Hematopoietic multipotent progenitor cell treated with erythropoietin and hydrocortisone succinate and interleukin-3 and kit ligand, for 17 days (in vitro differentiated cells): ENCODE results near the gene THSD8.
"Not testable (repeated sequence)": the region's sequence is repeated elsewhere in the genome, so short reads cannot be mapped to it uniquely, and the experiment has no call there.

Source experiments
- DNase-seq: peaks from one replicate; pipeline ENCODE4 v3.0.0-alpha.2; 2015; ENCODE audit warnings: low spot score

Gene THSD8

GRCh38 chr19:12825254-12826131 lies 23.6 kb downstream of the THSD8 start:
- no peak for DNase-seq

GRCh38 chr19:12828494-12828893 lies 26.6 kb downstream of the THSD8 start:
- DNase-seq: peak; percentile 24

- DNase-seq: no peak
These were observed 31.5 kb downstream of the THSD8 start for GRCh38 chr19:12833418-12833737.

- DNase-seq: peak; percentile 35
These were observed 32.1 kb downstream of the THSD8 start for GRCh38 chr19:12833738-12834565.

DNA sequence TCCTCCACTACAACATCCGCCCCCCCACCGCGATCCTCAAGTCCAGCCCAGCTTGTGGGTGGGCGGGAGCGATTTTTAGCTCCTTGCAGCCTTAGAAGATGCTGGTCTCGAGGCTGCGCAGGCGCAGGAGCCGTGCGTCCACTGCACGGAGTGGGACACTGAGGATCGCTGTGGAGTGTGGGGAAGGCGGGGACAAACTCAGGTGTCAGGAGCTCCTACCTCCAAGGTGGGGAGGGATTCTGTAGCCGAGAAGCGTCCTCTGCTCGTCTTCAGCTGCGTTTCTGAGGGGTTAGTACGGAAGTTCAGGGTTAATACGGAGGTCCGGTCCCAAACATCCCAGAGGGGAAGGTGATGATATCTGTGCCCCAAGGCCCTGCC lies 32.7 kb downstream of the THSD8 start, which contains the start of gene RTBDN:
Gene RTBDN, minus strand, starts transcription at position 14 of the 378 bp plus-strand sequence. CDS start 4,600 bp downstream, outside the sequence.
- no peak for DNase-seq

DNA sequence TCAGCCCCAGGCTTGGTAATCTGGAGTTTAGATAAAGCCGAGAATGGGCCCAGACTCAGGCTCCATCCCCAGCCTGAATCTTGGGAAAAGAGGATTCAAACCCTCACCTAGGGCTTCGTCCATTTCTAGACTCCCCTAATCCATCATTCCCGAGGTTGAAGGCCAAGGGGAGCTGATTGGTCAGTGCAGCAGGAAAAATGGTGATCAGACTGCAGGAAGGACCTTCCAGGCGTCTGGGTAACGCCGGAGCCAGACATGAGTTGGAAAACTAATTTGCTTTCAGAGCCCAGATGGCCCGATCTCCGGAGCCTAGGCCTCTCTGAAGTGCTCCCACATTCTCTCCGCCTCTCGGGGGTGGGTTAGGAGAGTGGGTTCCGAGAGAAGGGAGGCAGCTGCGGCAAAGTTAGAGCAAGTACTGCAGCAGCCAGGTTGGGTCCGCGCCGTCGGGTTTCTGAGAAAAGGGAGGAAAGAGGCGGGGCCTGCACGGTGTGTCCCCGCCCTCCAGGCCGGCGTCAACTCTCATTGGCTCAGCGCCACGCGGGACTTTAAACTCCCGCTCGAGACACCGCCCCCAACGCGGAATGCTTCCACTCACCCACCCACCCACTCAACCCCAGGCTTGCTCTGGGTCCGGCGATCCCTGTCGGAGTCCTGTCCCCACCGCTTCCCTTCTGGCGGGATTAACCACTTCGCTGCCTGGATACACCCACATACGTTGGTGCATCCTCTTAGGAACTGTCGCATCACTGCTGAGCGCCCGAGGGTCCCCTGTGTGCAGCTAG lies 33.3 kb downstream of the THSD8 start:
- DNase-seq: peak; percentile 45

DNA sequence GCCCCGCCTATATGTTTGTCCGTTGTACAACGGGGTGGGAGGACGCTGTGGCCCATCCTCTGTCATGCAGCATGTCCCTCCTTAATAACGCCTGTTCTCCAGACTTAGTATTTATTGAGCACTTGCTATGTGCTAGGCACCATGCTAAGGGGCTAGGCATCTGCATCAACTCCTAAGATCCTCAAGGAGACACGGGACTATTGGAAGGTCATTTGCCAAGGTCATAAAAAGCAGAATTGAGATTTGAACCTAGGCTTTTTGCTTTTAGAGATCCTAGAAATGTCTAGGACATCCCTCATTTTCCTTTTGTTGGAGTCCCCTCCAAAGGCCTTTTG lies 34.6 kb downstream of the THSD8 start:
- no peak for DNase-seq

DNA sequence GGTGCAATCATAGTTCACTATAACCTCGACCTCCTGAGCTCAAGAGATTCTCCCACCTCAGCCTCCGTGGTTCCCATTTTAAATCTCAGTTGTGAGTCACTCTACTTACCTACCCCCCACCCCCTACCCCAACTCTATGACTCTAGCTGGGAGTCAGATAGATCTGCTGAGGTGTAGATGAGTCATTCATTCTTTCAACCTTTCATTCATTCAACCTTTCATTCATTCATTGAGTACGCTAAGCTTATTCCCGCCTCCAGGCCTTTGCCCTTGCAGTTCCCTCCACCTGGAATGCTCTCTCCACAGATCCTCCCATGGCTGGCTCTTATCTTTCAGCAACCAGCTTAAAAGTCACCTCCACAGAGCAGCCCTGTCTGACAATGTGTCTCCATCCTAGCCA lies 35.4 kb downstream of the THSD8 start:
- no peak for DNase-seq

GRCh38 chr19:12838182-12838885 lies 36.5 kb downstream of the THSD8 start, which contains the start of gene MAST1:
Gene MAST1, plus strand, starts transcription at chr19:12838515. Its CDS starts 58 bp downstream, at chr19:12838573.
- peak; percentile 65 for DNase-seq

GRCh38 chr19:12838886-12839756 lies 37.3 kb downstream of the THSD8 start:
- no peak for DNase-seq

DNA sequence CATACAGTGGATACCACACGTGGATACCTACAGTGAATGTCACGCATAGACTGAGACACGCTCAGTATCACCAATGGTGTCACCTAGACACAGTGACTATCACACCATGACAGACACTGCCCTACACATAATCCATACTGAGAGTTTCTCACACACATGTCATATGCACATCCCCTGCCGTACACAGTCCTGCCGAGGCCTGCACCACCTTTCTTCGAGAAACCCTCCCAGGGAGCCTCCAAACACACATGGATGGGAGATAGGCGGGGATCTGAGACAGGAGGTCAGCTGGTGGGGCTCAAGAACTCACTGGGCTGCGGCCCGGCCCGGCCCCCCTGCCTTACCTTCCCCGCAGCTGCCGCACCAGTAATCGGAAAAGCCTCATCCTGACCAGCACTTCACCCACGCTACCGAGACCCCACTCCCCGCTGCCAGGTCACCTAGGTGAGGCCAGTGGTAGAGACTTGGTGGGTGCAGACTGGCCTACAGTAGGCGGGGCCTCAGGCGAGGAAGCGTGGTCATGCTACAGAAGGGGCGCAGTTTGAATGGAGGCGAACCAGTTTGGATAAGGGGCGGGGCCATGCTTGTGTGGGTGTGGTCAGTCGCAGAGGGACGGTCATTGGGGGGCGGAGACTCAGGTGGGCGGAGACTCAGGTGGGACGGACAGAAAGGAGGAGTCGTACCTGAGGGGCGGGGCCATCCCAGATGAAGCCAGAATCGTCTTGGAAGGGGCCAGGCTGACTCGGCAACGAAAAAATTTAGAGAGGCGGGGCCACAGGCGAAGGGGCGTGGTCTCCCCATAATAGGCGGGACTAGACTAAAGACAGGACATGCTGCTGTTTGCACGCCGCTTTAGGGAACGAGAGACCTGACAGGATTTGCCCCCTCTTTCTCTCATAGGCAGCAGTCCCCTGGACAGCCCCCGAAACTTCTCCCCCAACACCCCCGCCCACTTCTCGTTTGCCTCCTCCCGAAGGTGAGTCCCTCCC lies 38.5 kb downstream of the THSD8 start:
- peak; percentile 91 for DNase-seq

- DNase-seq: peak; percentile 57
These were observed 39.2 kb downstream of the THSD8 start for GRCh38 chr19:12841094-12841493.

DNA sequence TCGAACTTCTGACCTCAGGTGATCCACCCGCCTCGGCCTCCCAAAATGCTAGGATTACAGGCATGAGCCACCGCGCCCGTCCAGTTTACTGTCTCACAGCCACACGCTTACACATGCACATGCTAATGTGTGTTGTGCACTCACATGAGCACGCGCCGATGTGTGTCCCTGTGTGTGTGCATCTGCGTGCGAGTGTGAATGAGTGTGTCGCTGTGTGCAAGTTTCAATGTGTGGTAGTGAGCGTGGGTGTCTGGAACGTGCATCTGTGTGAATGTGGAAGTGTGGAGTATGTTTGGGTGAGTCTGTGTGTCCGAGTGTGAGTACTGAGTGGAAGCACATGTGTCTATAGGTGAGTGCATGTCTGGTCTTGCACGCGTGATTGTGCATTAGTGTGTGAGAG lies 40.6 kb downstream of the THSD8 start:
- DNase-seq: no peak

DNA sequence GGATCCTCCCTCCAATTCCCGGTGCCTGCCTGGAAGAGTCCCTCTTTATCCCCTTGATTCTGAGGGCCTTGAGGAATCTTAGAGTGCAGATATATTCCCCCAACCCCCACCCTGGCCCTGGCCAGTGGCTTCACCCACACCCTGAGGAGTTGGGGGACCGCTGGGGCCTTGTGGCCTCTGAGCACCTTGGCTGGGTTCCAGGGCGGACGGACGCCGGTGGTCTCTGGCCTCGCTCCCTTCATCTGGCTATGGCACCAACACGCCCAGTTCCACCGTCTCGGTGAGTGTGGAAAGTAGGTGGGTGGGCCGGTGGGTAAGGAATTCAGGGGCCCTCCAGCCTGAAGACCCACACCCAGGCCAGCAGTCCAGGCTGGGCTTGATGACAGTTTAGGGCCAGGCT lies 41.5 kb downstream of the THSD8 start:
- DNase-seq: no peak

GRCh38 chr19:12843999-12844732 lies 42.3 kb downstream of the THSD8 start:
- DNase-seq: no peak

DNA sequence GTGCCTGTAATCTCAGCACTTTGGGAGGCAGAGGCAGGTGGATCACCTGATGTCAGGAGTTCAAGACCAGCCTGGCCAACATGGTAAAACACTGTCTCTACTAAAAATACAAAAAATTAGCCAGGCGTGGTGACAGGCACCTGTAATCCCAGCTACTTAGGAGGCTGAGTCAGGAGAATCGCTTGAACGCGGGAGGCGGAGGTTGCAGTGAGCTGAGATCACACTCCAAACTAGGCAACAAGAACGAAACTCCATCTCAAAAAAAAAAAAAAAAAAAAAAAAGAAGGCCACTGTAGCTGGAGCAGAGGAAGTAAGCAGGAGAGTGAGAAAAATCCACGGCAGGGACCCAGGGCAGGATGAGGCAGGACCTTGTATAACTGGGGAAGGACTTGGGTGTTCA lies 44.7 kb downstream of the THSD8 start:
- DNase-seq: not testable (repeated sequence)

DNA sequence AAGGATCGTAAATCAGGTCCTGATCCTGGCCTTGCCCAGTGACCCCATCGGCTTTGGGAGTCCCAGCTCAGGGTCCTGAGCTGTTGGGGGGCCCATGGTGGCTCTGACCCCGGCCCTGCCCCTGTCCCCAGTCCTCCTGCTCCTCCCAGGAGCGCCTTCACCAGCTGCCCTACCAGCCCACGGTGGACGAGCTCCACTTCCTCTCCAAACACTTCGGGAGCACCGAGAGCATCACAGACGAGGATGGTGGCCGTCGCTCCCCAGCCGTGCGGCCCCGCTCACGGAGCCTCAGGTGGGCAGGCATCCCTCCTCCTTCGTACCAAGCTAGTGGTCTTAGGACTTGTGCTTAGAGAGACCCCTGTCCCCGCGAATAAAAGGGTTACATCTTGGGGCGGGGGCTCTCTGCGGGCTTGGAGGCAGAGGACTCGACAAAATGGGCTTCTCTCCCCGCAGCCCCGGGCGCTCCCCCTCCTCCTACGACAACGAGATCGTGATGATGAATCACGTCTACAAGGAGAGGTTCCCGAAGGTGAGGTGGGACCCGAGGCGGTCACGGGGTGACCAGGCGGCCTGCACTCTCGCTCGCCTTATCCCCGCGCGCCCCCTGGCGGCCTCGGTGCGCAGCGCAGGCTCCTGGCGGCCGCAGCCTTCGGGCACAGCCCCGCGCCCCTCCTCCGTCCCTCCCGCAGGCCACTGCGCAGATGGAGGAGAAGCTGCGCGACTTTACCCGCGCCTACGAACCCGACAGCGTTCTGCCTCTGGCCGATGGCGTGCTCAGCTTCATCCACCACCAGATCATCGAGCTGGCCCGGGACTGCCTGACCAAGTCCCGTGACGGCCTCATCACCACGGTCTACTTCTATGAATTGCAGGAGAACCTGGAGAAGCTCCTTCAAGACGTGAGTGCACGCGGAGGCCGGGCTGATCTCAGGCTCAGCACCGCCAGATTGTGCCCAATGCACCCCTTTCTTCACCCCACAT lies 45.6 kb downstream of the THSD8 start:
- DNase-seq: peak; percentile 84
